CD4-positive, alpha-beta T cell treated with Interleukin-17A for 4 hours (primary cell): ENCODE results near the gene TAS2R39.
"Not testable (repeated sequence)": the region's sequence is repeated elsewhere in the genome, so short reads cannot be mapped to it uniquely, and the experiment has no call there.

Experiments used
- DNase-seq: peaks from one replicate; pipeline ENCODE4 v3.0.0-alpha.2; 2020; ENCODE audit warnings: mixed read lengths

Gene TAS2R39

GRCh38 chr7:143183024-143183423, at the start of gene TAS2R39:
Gene TAS2R39 (plus strand): TSS chr7:143183419. CDS start chr7:143183419, 0 bp downstream.
- no peak for DNase-seq

GRCh38 chr7:143147070-143147469, 36.1 kb upstream of the TAS2R39 start:
- DNase-seq, result no peak

GRCh38 chr7:143148050-143148449, 35.2 kb upstream of the TAS2R39 start:
- no peak for DNase-seq

GRCh38 chr7:143148651-143149050, 34.6 kb upstream of the TAS2R39 start:
- DNase-seq, result no peak

- not testable (repeated sequence) for DNase-seq
Observed at GRCh38 chr7:143150696-143151095, 32.5 kb upstream of the TAS2R39 start.

GRCh38 chr7:143158617-143159016, 24.6 kb upstream of the TAS2R39 start:
- DNase-seq, result not testable (repeated sequence)

- no peak for DNase-seq
Observed at GRCh38 chr7:143171697-143172096, 11.5 kb upstream of the TAS2R39 start.

GRCh38 chr7:143172354-143172753, 10.9 kb upstream of the TAS2R39 start:
- DNase-seq, result no peak

- no peak for DNase-seq
Observed at GRCh38 chr7:143176128-143176527, 7.1 kb upstream of the TAS2R39 start.

GRCh38 chr7:143177374-143178119, 5.7 kb upstream of the TAS2R39 start:
- no peak for DNase-seq

GRCh38 chr7:143180771-143181170, 2.4 kb upstream of the TAS2R39 start:
- DNase-seq, result not testable (repeated sequence)

- no peak for DNase-seq
Observed at GRCh38 chr7:143181349-143181748, 1.9 kb upstream of the TAS2R39 start.

GRCh38 chr7:143185551-143185950, 2.3 kb downstream of the TAS2R39 start:
- DNase-seq, result no peak

GRCh38 chr7:143188994-143189393, 5.8 kb downstream of the TAS2R39 start:
- no peak for DNase-seq

GRCh38 chr7:143193880-143194279, 10.7 kb downstream of the TAS2R39 start:
- DNase-seq, result no peak

GRCh38 chr7:143199040-143199439, 15.8 kb downstream of the TAS2R39 start:
- no peak for DNase-seq

- DNase-seq, result no peak
Observed at GRCh38 chr7:143202161-143202560, 18.9 kb downstream of the TAS2R39 start.

GRCh38 chr7:143203386-143203785, 20.2 kb downstream of the TAS2R39 start:
- DNase-seq, result no peak

GRCh38 chr7:143205560-143206293, 22.5 kb downstream of the TAS2R39 start:
- DNase-seq, result peak; percentile 29

GRCh38 chr7:143210541-143210940, 27.3 kb downstream of the TAS2R39 start:
- DNase-seq, result no peak

- DNase-seq, result not testable (repeated sequence)
Observed at GRCh38 chr7:143213478-143213877, 30.3 kb downstream of the TAS2R39 start.

GRCh38 chr7:143214789-143215679, 31.8 kb downstream of the TAS2R39 start:
- peak; percentile 78 for DNase-seq

GRCh38 chr7:143216151-143216550, 32.9 kb downstream of the TAS2R39 start:
- no peak for DNase-seq
